Endothelial cell of umbilical vein (primary cell): Measurements from ENCODE around the gene ARHGEF7. TPM values are rescaled to one million over a fixed set of nuclear protein-coding genes. Genes with fewer than 3 reads are reported as not detected.

Experiments
- BruUV-seq: library from RNA; stranded (reverse); fragments of 400-500 nt; replicated peaks from 2 replicates; lab custom pipeline; 2021; lab: Mats Ljungman, UMichigan
- CTCF ChIA-PET: fragments of 300-600, 350-600 bp; sonication (Branson Sonifier 250); formaldehyde crosslinking; loops from one replicate; lab custom pipeline; 2021; ENCODE audit warnings: antibody characterized with exemption, inconsistent platforms; lab: Charles Lee
- POLR2A ChIA-PET: fragments of 300-600, 350-600 bp; sonication (Branson Sonifier 250); formaldehyde crosslinking; loops from one replicate; lab custom pipeline; 2021; ENCODE audit warnings: antibody characterized with exemption, inconsistent platforms; lab: Charles Lee
- DNase-seq: peaks from one replicate; pipeline ENCODE4 v3.0.0-alpha.2; 2011; ENCODE audit warnings: low read depth, low spot score
- FAIRE-seq: peaks from 2 replicates; lab custom pipeline; 2011; peaks lifted over from hg19 to GRCh38; lab: Jason Lieb, UNC
- H2AFZ ChIP-seq: 2 replicates; pipeline ENCODE4 v1.6.0; 2012; ENCODE audit warnings: low read depth, low read length, control low read depth, inconsistent platforms
- H3K27ac ChIP-seq: 2 replicates; pipeline ENCODE4 v1.5.1; 2011; ENCODE audit warnings: low read depth, mild to moderate bottlenecking, control low read depth, low read length, moderate library complexity; ENCODE audit not compliant: insufficient read depth
- H3K27me3 ChIP-seq, 2 experiments: 2 replicates each; pipeline versions ENCODE4 v1.6.0 to v1.6.1; 2011; ENCODE audit warnings: low read length in 2 of 2, mixed read lengths in 1 of 2; ENCODE audit not compliant: control insufficient read depth in 2 of 2, insufficient read depth in 2 of 2
- H3K36me3 ChIP-seq, 2 experiments: 2 replicates in 1 of 2; 3 replicates in 1 of 2; pipeline ENCODE4 v1.5.1; 2011; ENCODE audit warnings: low read length in 2 of 2, mild to moderate bottlenecking in 1 of 2, moderate library complexity in 1 of 2; ENCODE audit not compliant: control insufficient read depth in 2 of 2, insufficient read depth in 2 of 2; ENCODE audit errors: extremely low read depth in 1 of 2
- H3K4me1 ChIP-seq: 3 replicates; pipeline ENCODE4 v1.5.1; 2011; ENCODE audit warnings: mild to moderate bottlenecking, low read length; ENCODE audit not compliant: control insufficient read depth, insufficient read depth; ENCODE audit errors: extremely low read depth
- H3K4me2 ChIP-seq: 2 replicates; pipeline ENCODE4 v1.6.1; 2011; ENCODE audit warnings: low read length, control low read depth, mixed read lengths; ENCODE audit not compliant: insufficient read depth
- H3K4me3 ChIP-seq, 3 experiments: fragments of 200-600 bp in 1 of 3; sonication (generic), shearing (Covaris generic) in 1 of 3; replicated peaks in 1 of 3; 2 replicates each; pipeline ENCODE4 v1.5.1; 2011 to 2016; ENCODE audit warnings: control low read depth in 3 of 3, low read length in 3 of 3, mild to moderate bottlenecking in 2 of 3, inconsistent platforms in 1 of 3, low read depth in 1 of 3, moderate library complexity in 1 of 3; ENCODE audit not compliant: insufficient read depth in 1 of 3
- H3K79me2 ChIP-seq: 2 replicates; pipeline ENCODE4 v1.6.0; 2012; ENCODE audit warnings: low read length, inconsistent platforms; ENCODE audit not compliant: control insufficient read depth, insufficient read depth
- H3K9ac ChIP-seq: replicated peaks from 2 replicates; pipeline ENCODE3; 2011; ENCODE audit warnings: low read length, control low read depth; ENCODE audit not compliant: insufficient read depth; ENCODE audit errors: extremely low read depth
- H3K9me1 ChIP-seq: replicated peaks from 3 replicates; pipeline ENCODE4 v1.6.0; 2011; ENCODE audit warnings: mild to moderate bottlenecking, low read length; ENCODE audit not compliant: control insufficient read depth, insufficient read depth; ENCODE audit errors: extremely low read depth
- H3K9me3 ChIP-seq: replicated peaks from 2 replicates; pipeline ENCODE4 v1.5.1; 2012; ENCODE audit warnings: low read length, inconsistent platforms; ENCODE audit not compliant: control insufficient read depth, insufficient read depth
- H4K20me1 ChIP-seq: replicated peaks from 2 replicates; pipeline ENCODE3; 2011; ENCODE audit warnings: mild to moderate bottlenecking, low read length; ENCODE audit not compliant: control insufficient read depth, insufficient read depth; ENCODE audit errors: extremely low read depth
- CTCF ChIP-seq, 2 donors: IDR thresholded peaks; 1 replicate in 1 of 2; 2 replicates in 1 of 2; pipeline ENCODE4 v1.5.1; 2011; ENCODE audit warnings: low read length in 2 of 2, mild to moderate bottlenecking in 2 of 2, moderate library complexity in 2 of 2, control low read depth in 1 of 2, inconsistent platforms in 1 of 2, low read depth in 1 of 2; ENCODE audit not compliant: insufficient read depth in 1 of 2; ENCODE audit errors: extremely low read depth in 1 of 2
- EZH2 ChIP-seq: IDR thresholded peaks from 2 replicates; pipeline ENCODE4 v1.6.1; 2012; ENCODE audit warnings: borderline replicate concordance, low read depth, mild to moderate bottlenecking, moderate library complexity, low read length, inconsistent platforms; ENCODE audit not compliant: severe bottlenecking
- FOS ChIP-seq: IDR thresholded peaks from 2 replicates; pipeline ENCODE4 v1.6.1; 2011; ENCODE audit warnings: mild to moderate bottlenecking, low read length, moderate library complexity, borderline replicate concordance; ENCODE audit not compliant: insufficient read depth
- MAX ChIP-seq: IDR thresholded peaks from 2 replicates; pipeline ENCODE4 v1.6.1; 2011; ENCODE audit not compliant: insufficient read depth, insufficient read length
- MYC ChIP-seq: IDR thresholded peaks from one replicate; pipeline ENCODE4 v1.6.1; 2011; ENCODE audit warnings: mild to moderate bottlenecking, low read depth, low read length
- POLR2A ChIP-seq: IDR thresholded peaks from 2 replicates; pipeline ENCODE4 v1.6.1; 2012; ENCODE audit warnings: low read depth, mild to moderate bottlenecking, control low read depth, low read length
- dilution Hi-C: fragments of 300-500 bp; cut with MboI; formaldehyde crosslinking; loops from one replicate; pipeline ENCODE4 v1.15.0; 2019; ENCODE audit warnings: low sequenced_read_pairs; ENCODE audit not compliant: extremely low pct_ligation_motif_present
- intact Hi-C: fragments of 100-400 bp; cut with micrococcal nuclease; formaldehyde crosslinking; loops from one replicate; pipeline ENCODE4 v1.10.0; 2022
- polyA plus RNA-seq, 4 experiments: library from polyadenylated mRNA; depleted of rRNA in 3 of 4; stranded (reverse) in 3 of 4; unstranded in 1 of 4; fragments of >200 nt; gene quantifications; 2 replicates each; pipeline versions ENCODE4 v1.2.1 to v1.2.3, GENCODE V29; 2011 to 2012; ENCODE audit warnings: missing spikeins in 1 of 4
- total RNA-seq: library from RNA; stranded (reverse); gene quantifications from 2 replicates; pipeline ENCODE4 v1.2.3, GENCODE V29; 2021

ARHGEF7 gene
- total and polyA plus RNA-seq, 2 donors (not counting 3 experiments of a cell fraction or from before 2014, with no cell fraction given), result 94.9 to 155 TPM

- dilution Hi-C loops, result no loop called here
- intact Hi-C loops, result no loop called here
- Histone ChIP-seq H3K9me1 (no peaks in the 10 kb centered on the region), H3K9me3 (no peaks in the 10 kb centered on the region), H3K4me2 (no peak overlapping the region), H3K27ac (no peak overlapping the region), H3K79me2 (no peaks in the 10 kb centered on the region), H3K27me3 (no peaks in the 10 kb centered on the region), H2AFZ (no peak overlapping the region), H3K36me3 (peaks cover 29 to 52% of the 10 kb centered on the region in 2 experiments), H3K4me1 (no peaks in the 10 kb centered on the region), H3K9ac (no peak overlapping the region), H3K4me3 (no peak overlapping the region), H4K20me1 (no peaks in the 10 kb centered on the region)
- FAIRE-seq, result no peak
- no TSS peak for BruUV-seq
- CTCF ChIA-PET, result no interaction called here
- TF ChIP-seq FOS, result no peak
- POLR2A ChIA-PET, result no interaction called here
- no peak for DNase-seq
Measured at GRCh38 chr13:111287201-111287600, 172.1 kb downstream of the ARHGEF7 start.

GRCh38 chr13:111288276-111288675, 173.2 kb downstream of the ARHGEF7 start:
- H3K27ac ChIP-seq, result no peak overlapping the region
- H3K9me3 ChIP-seq, result no peaks in the 10 kb centered on the region
- intact Hi-C loops, result no loop called here
- FAIRE-seq, result no peak
- H3K4me1 ChIP-seq, result no peaks in the 10 kb centered on the region
- H3K4me2 ChIP-seq, result no peak overlapping the region
- no peaks in the 10 kb centered on the region for H3K27me3 ChIP-seq
- H3K9ac ChIP-seq, result no peak overlapping the region
- DNase-seq, result no peak
- BruUV-seq, result no TSS peak
- TF ChIP-seq EZH2 (no peak), CTCF (IDR thresholded peaks at IDR 0.05; ENCODE audit: extremely low read depth in 1 of 2, insufficient read depth in 1 of 2, low read depth in 1 of 2, low read length in 2 of 2) (no peak), MYC (no peak), MAX (no peak), POLR2A (no peak)
- H3K36me3 ChIP-seq, result peaks cover 27 to 54% of the 10 kb centered on the region in 2 experiments
- dilution Hi-C loops, result no loop called here
- POLR2A ChIA-PET, result no interaction called here
- H3K9me1 ChIP-seq, result no peaks in the 10 kb centered on the region
- H2AFZ ChIP-seq, result no peak overlapping the region
- no peaks in the 10 kb centered on the region for H4K20me1 ChIP-seq
- no peak overlapping the region for H3K4me3 ChIP-seq
- H3K79me2 ChIP-seq, result no peaks in the 10 kb centered on the region
- CTCF ChIA-PET, result interaction anchor here (0.6 kb wide), 1 partner anchor 222 kb away, joined by 3 read pairs; no protein-coding TSS in a partner anchor
